Dermis microvascular lymphatic vessel endothelial cell (primary cell): Measurements from ENCODE around the gene ATRIP. TPM values are rescaled to one million over a fixed set of nuclear protein-coding genes. Genes with fewer than 3 reads are reported as not detected.

Source experiments
- DNase-seq, 2 donors: peaks; one replicate each; pipeline versions ENCODE4 v3.0.0 to v3.0.0-alpha.2; 2010; ENCODE audit warnings: low read depth in 2 of 2
- total RNA-seq: library from RNA; depleted of rRNA; stranded (reverse); fragments of >200 nt; gene quantifications from 2 replicates; pipeline ENCODE4 v1.2.1, GENCODE V29; 2014

The ATRIP gene
- total RNA-seq, 1 donor from 2014 or later, result 4.9 TPM

GRCh38 chr3:48423241-48423882, 23.2 kb upstream of the ATRIP start:
- DNase-seq, result no peak

GRCh38 chr3:48423883-48424695, 22.4 kb upstream of the ATRIP start:
- DNase-seq, result no peak

GRCh38 chr3:48425281-48425812, 21.2 kb upstream of the ATRIP start:
- DNase-seq, result no peak

- no peak for DNase-seq
Measured at GRCh38 chr3:48426401-48426909, 20.1 kb upstream of the ATRIP start.

GRCh38 chr3:48426944-48427629, 19.4 kb upstream of the ATRIP start:
- DNase-seq, result no peak

GRCh38 chr3:48427630-48427962, 18.9 kb upstream of the ATRIP start:
- DNase-seq, result no peak

- DNase-seq, result no peak
Measured at GRCh38 chr3:48428088-48428571, 18.4 kb upstream of the ATRIP start.

- peak in 1 of 2 donors; percentile 35 for DNase-seq
Measured at GRCh38 chr3:48428572-48429316, 17.8 kb upstream of the ATRIP start.

- DNase-seq, result peak in 1 of 2 donors; percentile 38
Measured at GRCh38 chr3:48429317-48429959, 17.1 kb upstream of the ATRIP start.

- peak in 1 of 2 donors; percentile 50 for DNase-seq
Measured at GRCh38 chr3:48429960-48430707, 16.4 kb upstream of the ATRIP start, which contains the start of gene PLXNB1. Gene PLXNB1, minus strand, starts transcription at chr3:48430086. Its CDS starts 5,475 bp downstream, at chr3:48424611.

GRCh38 chr3:48430708-48431101, 15.8 kb upstream of the ATRIP start:
- no peak for DNase-seq

- no peak for DNase-seq
Measured at GRCh38 chr3:48431224-48432029, 15.1 kb upstream of the ATRIP start.

GRCh38 chr3:48432411-48433371, 13.8 kb upstream of the ATRIP start:
- DNase-seq, result peak in 1 of 2 donors; percentile 26

GRCh38 chr3:48433472-48434118, 12.9 kb upstream of the ATRIP start:
- no peak for DNase-seq

GRCh38 chr3:48434591-48435222, 11.8 kb upstream of the ATRIP start:
- no peak for DNase-seq

- DNase-seq, result no peak
Measured at GRCh38 chr3:48435223-48435595, 11.3 kb upstream of the ATRIP start.
